BE2C (cell line): ENCODE data around the gene GALNT2.

Experiments
- DNase-seq: peaks from one replicate; pipeline ENCODE4 v3.0.0-alpha.2; 2020
- H3K27me3 ChIP-seq: fragments of 250-450 bp; sonication (Bioruptor Pico); 2 replicates; pipeline ENCODE4 v1.5.1; 2020; ENCODE audit warnings: mild to moderate bottlenecking
- H3K36me3 ChIP-seq: fragments of 250-450 bp; sonication (Bioruptor Pico); 2 replicates; pipeline ENCODE4 v1.5.1; 2020; ENCODE audit warnings: mild to moderate bottlenecking
- H3K4me1 ChIP-seq: fragments of 250-450 bp; sonication (Bioruptor Pico); 2 replicates; pipeline ENCODE4 v1.5.1; 2020
- H3K4me3 ChIP-seq: 2 replicates; pipeline ENCODE4 v1.5.1; 2011; ENCODE audit warnings: low read depth, low read length
- H3K9me3 ChIP-seq: fragments of 250-450 bp; sonication (Bioruptor Pico); 2 replicates; pipeline ENCODE4 v1.5.1; 2020
- CTCF ChIP-seq: IDR thresholded peaks from 2 replicates; pipeline ENCODE4 v1.5.1; 2012; ENCODE audit warnings: mild to moderate bottlenecking, low read depth, low read length

The GALNT2 gene

GRCh38 chr1:230255991-230256390, 189.0 kb downstream of the GALNT2 start:
- Histone ChIP-seq H3K4me3 (no peak overlapping the region), H3K9me3 (no peaks in the 10 kb centered on the region; the same call in 1 of the 2 replicates), H3K36me3 (peaks cover 12% of the 10 kb centered on the region), H3K27me3 (no peaks in the 10 kb centered on the region), H3K4me1 (peaks cover 4% of the 10 kb centered on the region; the same call in 1 of the 2 replicates)
- no peak for TF ChIP-seq CTCF
- no peak for DNase-seq

- H3K36me3 ChIP-seq, result peaks cover 14% of the 10 kb centered on the region
- DNase-seq, result no peak
- no peaks in the 10 kb centered on the region for H3K27me3 ChIP-seq
- H3K9me3 ChIP-seq, result no peaks in the 10 kb centered on the region; the same call in 1 of the 2 replicates
- no peak overlapping the region for H3K4me3 ChIP-seq
- no peak for TF ChIP-seq CTCF
- H3K4me1 ChIP-seq, result peaks cover 4% of the 10 kb centered on the region; the same call in 1 of the 2 replicates
Measured at GRCh38 chr1:230256896-230257295, 189.9 kb downstream of the GALNT2 start.

GRCh38 chr1:230259621-230260020, 192.6 kb downstream of the GALNT2 start:
- Histone ChIP-seq H3K36me3 (peaks cover 33% of the 10 kb centered on the region), H3K4me1 (peaks cover 11% of the 10 kb centered on the region), H3K9me3 (no peaks in the 10 kb centered on the region; the same call in 1 of the 2 replicates), H3K4me3 (no peak overlapping the region), H3K27me3 (no peaks in the 10 kb centered on the region)
- TF ChIP-seq CTCF, result no peak
- DNase-seq, result no peak

GRCh38 chr1:230260831-230261230, 193.8 kb downstream of the GALNT2 start:
- Histone ChIP-seq H3K36me3 (peaks cover 34% of the 10 kb centered on the region), H3K4me3 (no peak overlapping the region), H3K27me3 (no peaks in the 10 kb centered on the region), H3K4me1 (peaks cover 13% of the 10 kb centered on the region), H3K9me3 (no peaks in the 10 kb centered on the region; the same call in 1 of the 2 replicates)
- no peak for DNase-seq
- TF ChIP-seq CTCF, result no peak

GRCh38 chr1:230261928-230262650, 195.1 kb downstream of the GALNT2 start:
- peaks cover 34% of the 10 kb centered on the region for H3K36me3 ChIP-seq
- no peak for DNase-seq
- H3K4me3 ChIP-seq, result no peak overlapping the region
- no peaks in the 10 kb centered on the region for H3K27me3 ChIP-seq
- H3K9me3 ChIP-seq, result no peaks in the 10 kb centered on the region; the same call in 1 of the 2 replicates
- H3K4me1 ChIP-seq, result peaks cover 13% of the 10 kb centered on the region
- no peak for TF ChIP-seq CTCF

- H3K4me3 ChIP-seq, result no peak overlapping the region
- no peaks in the 10 kb centered on the region; the same call in 1 of the 2 replicates for H3K9me3 ChIP-seq
- DNase-seq, result no peak
- no peak for TF ChIP-seq CTCF
- H3K27me3 ChIP-seq, result no peaks in the 10 kb centered on the region
- H3K4me1 ChIP-seq, result peaks cover 13% of the 10 kb centered on the region
- peaks cover 28% of the 10 kb centered on the region for H3K36me3 ChIP-seq
Measured at GRCh38 chr1:230262867-230263567, 196.0 kb downstream of the GALNT2 start.
